ENCODE data around the gene PDLIM7.

DNA sequence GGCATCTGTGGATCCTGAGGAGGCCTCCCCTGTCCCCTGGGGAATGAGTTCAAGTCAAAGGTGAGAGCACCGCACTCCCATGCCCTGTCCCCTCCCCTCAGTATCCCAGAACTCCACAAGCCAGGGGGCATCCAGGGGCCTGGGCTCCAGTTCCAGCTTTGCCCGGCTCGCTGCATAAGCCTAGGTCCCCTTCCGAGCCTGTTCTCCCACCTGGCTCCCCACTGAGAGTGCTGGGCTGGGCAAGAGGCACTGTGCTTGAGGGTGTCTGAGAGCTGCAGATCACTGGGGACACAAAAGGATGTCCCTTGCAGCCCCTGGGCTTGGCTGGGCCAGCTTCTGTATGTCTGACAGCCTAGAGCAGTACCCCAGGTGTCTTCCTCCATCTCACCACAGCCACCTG lies 7.7 kb upstream of the PDLIM7 start:
- TF ChIP-seq CTCF (IDR thresholded peaks at IDR 0.05) = no peak
- no peak for TF ChIP-seq EZH2 (IDR thresholded peaks at IDR 0.05)
- no peak for TF ChIP-seq EZH2phosphoT487 (IDR thresholded peaks at IDR 0.05)
